ENCODE data around the gene G6PC3.
"Not testable (repeated sequence)": the region's sequence is repeated elsewhere in the genome, so short reads cannot be mapped to it uniquely, and the experiment has no call there.

The G6PC3 gene

DNA sequence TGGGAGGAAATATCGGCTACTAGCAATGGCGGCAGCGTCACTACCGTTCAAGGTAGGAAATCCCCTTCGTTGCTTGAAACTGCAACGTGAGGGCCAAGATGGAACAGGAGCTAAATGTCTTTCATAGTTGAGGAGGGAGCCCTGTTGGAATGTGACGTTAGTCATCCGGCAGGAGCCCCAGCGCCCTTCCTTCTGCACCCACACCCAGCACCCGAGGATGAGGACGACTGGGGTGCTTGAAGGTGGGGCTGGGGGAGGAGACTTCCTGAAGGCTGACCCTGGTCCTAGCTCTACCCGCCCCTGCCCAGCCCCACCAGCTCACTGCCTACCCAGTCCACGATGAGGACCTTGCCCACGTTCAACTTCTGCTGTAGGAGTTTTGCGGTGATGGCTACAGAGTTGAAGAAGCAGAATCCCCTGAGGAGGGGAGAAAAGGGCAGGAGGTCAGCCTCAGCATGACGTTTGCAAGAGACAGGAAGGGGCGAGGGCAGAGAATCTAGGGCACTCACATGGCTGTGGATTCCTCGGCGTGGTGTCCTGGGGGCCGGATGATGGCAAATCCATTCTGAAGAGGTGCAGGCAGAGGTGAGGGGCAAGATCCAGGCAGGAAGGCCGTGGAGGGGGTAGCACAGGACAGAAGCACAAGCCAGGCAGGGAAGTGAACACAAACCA is 11.9 kb downstream of the G6PC3 start:
- no peak for DNase-seq (ENCODE audit: low spot score)

- DNase-seq (ENCODE audit: low spot score), result no peak
These were observed 12.8 kb downstream of the G6PC3 start for GRCh38 chr17:44083250-44083849.

DNA sequence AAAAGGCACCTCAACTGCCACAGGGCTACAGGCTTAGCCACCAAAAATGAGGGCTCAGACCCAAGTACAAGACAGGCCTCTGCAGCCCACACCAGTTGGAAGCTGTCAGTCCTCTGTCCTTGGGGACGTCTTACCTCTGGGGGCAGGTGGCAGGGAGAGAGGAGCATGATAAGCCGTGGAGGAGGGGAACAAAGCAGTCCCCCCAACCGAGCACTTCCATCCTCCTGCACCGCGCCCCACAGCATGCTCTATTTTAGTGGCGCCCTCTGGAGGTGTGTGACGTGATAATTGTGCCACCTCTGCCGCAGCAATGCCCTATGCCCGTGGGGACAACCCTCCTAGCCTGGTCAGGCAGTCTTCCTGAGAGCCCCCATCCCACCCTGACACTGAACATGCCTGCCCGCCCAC is 13.6 kb downstream of the G6PC3 start:
- DNase-seq (ENCODE audit: low spot score), result no peak

DNA sequence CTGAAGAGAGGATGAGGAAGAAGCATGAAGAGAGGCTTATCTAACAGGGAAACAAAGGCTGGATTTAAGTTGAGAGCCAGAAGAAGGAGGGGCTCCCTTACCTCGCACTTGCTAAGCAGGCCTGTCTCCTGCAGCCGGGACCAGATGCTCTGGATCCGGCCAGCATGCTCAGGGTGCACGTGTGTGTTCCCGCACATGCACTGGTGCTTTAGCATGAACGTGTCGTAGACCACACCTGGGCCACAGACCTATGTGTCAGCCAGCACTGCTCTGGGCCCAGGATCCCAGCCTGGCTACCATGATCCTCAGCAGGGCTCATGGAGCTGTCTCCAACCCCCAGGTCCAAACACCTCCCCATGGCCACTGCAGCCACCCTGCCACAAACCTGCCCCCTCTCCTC is 14.4 kb downstream of the G6PC3 start:
- DNase-seq (ENCODE audit: low spot score), result no peak

- DNase-seq (ENCODE audit: low spot score), result no peak
These were observed 15.4 kb downstream of the G6PC3 start for GRCh38 chr17:44085908-44086307.

- peak; percentile 69 for DNase-seq (ENCODE audit: low spot score)
These were observed 16.1 kb downstream of the G6PC3 start for GRCh38 chr17:44086364-44087311.

DNA sequence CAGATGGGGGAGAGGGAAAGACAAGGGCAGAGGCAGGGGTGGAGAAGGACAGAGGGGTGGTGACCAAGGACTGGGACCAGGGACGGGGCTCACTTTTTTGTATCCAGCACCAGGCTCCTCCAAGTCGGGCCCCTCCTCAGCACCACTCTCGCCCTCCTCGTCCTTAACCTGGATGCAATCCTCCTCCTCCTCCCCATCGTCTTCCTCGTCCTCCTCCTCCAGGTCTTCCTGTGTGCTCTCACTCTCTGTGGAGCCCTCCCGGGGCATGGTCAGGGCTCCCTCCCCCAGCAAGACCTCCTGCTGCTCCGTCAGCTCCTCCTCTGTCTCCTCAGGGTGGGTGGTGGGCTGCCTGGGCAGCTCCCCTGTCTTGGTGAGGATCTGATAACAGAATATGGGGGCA is 16.8 kb downstream of the G6PC3 start:
- DNase-seq (ENCODE audit: low spot score), result no peak

GRCh38 chr17:44088254-44088653 is 17.7 kb downstream of the G6PC3 start:
- DNase-seq (ENCODE audit: low spot score), result no peak

GRCh38 chr17:44091200-44091997 is 20.9 kb downstream of the G6PC3 start:
- no peak for DNase-seq (ENCODE audit: low spot score)

- no peak for DNase-seq (ENCODE audit: low spot score)
These were observed 21.5 kb downstream of the G6PC3 start for GRCh38 chr17:44092051-44092450.

DNA sequence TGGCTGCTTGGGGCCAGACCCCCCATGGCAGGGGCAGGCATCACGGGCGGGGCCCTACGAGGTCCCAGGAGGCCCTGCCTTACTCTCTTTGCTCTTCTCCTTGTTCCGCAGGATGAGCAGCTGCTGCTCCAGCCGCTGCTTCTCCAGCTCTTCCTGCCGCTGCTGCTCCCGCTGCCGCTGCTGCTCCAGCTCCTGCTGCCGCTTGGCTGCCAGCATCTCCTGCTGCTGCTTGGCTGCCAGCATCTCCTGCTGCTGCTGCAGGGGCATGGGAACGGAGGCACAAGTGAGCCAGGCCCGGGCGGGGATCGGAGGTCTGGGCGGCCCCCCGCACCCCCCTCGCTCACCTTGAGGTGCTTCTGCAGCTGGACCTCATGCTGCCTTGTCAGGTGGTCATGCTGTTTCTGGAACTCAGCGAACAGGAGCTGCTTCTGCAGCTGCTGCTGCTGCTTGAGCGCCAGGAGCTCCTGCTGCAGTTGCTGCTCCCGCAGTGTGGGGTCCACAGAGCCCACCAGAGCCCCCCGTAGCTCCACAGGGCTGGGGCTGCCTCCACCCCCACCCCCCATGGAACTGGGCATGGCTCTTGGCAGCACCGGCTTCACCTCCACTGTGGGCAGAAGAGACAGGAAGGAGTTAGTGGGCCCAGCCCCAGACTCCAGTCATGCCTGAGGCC is 22.8 kb downstream of the G6PC3 start:
- no peak for DNase-seq (ENCODE audit: low spot score)

- no peak for DNase-seq (ENCODE audit: low spot score)
These were observed 24.3 kb downstream of the G6PC3 start for GRCh38 chr17:44094701-44095387.

DNA sequence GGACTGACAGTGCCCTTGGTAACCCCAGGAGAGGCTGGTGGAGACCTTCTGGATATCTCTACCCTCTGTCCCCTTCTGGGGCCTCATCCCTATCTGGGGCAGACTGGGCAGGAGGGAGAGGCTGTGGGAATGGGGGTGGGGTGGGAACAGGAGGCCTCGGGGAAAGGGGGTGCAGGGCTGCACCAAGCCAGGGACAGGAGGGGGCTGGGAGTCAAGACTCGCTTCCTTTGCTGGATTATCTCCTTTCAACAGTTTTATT is 24.8 kb downstream of the G6PC3 start:
- DNase-seq (ENCODE audit: low spot score), result no peak

DNA sequence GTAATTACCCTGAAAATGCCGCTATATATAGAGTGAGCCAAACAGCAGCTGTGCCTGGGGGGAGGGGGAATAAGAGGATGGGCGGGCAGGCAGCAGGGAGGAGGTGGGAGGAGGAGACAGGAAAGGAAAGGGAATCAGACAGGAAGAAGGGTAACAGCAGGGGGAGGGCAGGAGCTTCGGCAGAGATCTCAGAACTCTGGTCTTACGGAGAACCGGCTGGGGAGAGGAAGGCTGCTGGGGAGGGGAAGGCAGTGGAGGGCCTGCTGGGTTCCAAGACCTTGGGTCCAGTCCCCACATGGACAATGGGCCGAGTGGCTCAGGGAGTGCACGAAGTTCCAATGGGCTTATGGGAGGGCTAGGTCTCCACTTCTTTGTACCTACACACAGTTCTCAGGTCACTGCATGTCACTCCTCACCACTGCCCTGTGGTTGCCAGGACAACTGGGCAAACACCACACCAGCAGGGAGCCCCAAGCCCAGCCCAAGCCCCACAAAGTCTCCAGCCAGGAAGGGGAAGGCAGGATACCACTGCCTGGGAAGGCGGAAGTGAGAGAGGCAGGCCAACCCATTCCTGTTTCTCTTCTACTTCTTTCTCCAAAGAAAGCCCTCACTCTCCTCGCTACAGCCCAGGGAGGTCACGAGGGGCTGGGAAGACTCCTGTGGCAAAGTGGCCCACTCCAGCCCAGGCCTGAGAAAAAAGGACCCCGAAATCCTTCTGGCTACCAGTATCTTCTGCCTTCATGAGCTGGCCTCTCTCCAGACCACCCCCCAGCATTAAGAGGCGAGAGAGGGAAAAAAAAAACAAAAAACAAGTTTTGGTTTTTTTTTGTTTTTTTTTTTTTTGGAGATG is 25.3 kb downstream of the G6PC3 start:
- peak; percentile 81 for DNase-seq (ENCODE audit: low spot score)

GRCh38 chr17:44097110-44097958 is 26.8 kb downstream of the G6PC3 start:
- no peak for DNase-seq (ENCODE audit: low spot score)

- not testable (repeated sequence) for DNase-seq (ENCODE audit: low spot score)
These were observed 31.3 kb downstream of the G6PC3 start for GRCh38 chr17:44101858-44102257.

DNA sequence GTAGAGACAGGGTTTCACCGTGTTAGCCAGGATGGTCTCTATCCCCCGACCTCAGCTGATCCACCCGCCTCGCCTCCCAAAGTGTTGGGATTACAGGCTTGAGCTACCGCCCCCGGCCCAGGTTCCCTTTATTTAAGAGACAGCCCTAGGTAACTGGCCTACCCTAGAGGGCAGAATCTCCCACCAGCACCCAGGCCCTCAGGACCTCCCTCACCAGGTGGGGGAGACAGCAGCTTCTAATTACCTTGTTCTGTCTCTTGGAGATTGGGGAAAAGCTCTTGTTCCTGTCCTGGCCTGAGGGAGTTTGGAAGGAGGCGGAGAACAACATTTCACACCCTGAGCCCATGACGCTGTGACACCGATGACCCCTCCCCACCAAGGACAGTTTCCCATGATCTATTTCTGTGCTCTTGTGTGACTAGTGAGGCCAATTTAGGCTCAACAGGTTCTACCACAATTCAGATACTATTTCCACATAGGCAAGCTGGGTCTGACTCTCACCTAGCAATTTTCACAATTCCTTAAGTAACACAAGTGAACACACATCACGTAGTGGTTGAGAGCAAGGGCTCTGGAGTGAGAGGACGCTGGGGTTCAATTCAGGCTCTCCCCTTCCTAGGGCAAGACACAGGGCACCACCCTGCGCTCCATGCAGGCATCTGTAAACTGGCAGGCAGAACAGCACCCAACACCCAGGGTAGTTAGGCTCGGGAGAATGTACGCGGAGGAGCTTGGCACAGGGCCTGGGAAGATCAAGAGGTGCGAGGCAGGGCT is 32.5 kb downstream of the G6PC3 start:
- no peak for DNase-seq (ENCODE audit: low spot score)

DNA sequence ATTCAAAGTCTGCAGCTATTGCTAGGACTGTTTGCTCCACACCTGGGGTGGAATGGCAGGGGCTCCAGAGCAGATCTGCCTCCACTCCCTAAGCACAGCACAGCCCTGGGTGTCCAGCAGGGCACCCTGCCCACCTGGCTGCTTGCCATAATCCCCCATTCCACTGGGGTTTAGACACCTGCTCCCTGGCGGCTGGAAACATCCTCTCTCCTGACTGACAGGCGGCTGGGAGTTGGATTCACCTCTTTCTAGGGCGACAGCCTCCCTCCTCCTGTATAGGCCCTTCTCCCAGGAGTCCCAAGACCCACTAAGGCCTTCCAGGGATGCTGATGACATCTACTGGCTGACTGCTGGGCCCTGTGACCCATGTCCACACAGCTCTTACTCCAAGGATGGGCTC is 34.9 kb downstream of the G6PC3 start:
- DNase-seq (ENCODE audit: low spot score), result no peak

DNA sequence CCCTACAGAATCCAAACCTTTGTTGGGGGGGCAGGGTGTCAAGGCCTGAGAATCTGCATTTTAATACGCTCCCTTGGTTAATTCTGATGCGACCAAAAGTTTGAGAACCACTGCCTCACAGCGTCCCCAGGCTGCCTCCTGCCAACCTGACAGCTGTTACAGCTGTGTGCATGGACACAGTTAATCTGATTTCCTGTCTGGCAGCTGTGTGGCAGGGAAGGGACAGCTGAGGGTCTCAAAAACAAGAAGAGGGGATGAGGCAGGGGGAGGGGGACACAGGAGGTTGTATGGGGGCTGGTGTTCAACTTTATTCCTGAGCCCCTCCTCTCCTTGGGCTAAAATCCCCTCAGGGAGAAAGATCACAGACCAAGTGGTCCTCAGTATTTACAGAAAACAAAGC is 35.4 kb downstream of the G6PC3 start:
- DNase-seq (ENCODE audit: low spot score), result no peak

All from putamen (tissue), 1 donor.